GM12865 (cell line): ENCODE measurements around the gene MMAB.
A peak's percentile ranks its signal among the peaks of the same experiment; 100 is the strongest.

Source experiments
- DNase-seq: peaks from one replicate; pipeline ENCODE4 v3.0.0; 2010; ENCODE audit warnings: low read depth
- H3K4me3 ChIP-seq: 2 replicates; pipeline ENCODE4 v1.5.1; 2011; ENCODE audit warnings: mild to moderate bottlenecking, low read depth, low read length, control low read depth
- TF ChIP-seq, protein P1 (sequence below): IDR thresholded peaks from 2 replicates; pipeline ENCODE4 v1.5.1; 2011; ENCODE audit warnings: low read length, control low read depth, low read depth, inconsistent platforms; ENCODE audit not compliant: insufficient read depth; ENCODE audit errors: missing control alignments

MMAB gene

DNA sequence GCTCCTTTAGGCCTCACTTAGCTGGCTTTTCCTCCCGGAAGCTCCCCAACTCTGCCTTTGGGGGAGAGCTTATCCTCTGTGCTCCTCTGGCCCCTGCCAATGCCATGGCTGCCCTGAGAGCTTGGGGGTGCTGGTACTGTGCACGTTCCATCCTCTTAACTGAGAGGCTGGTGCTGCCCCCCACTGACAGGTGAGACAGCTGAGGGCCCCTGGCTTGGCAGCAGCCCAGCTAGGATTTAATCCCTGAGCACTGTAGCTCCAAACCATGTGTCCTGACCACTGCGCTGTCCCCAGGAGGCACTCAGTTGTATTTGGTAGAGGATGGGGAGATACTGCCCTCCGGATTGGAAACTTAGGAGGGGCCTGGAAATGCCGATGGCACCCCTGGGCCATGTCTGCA, 49.8 kb downstream of the MMAB start:
- H3K4me3 ChIP-seq: no peak overlapping the region
- no peak for DNase-seq

DNA sequence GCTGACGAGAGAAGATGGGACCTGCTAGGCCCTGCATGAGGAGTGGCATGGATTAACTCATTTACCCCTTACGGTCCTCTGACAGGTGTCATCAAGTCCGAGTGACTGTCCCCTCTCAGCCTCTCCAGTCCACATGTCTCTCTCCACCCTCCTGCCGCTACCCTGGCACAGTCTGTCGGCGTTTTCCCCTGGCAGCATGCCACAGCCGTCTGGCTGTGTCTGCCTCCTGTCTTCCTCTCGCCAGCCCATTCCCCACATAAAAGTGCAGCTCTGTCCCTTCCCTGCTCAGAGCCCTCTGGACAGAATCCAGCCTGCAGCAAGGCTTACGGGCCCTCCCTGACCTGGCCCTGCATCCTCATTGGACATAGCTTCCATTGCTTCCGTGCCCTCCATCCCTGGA, 50.2 kb downstream of the MMAB start:
- DNase-seq: no peak
- TF ChIP-seq, protein P1, sequence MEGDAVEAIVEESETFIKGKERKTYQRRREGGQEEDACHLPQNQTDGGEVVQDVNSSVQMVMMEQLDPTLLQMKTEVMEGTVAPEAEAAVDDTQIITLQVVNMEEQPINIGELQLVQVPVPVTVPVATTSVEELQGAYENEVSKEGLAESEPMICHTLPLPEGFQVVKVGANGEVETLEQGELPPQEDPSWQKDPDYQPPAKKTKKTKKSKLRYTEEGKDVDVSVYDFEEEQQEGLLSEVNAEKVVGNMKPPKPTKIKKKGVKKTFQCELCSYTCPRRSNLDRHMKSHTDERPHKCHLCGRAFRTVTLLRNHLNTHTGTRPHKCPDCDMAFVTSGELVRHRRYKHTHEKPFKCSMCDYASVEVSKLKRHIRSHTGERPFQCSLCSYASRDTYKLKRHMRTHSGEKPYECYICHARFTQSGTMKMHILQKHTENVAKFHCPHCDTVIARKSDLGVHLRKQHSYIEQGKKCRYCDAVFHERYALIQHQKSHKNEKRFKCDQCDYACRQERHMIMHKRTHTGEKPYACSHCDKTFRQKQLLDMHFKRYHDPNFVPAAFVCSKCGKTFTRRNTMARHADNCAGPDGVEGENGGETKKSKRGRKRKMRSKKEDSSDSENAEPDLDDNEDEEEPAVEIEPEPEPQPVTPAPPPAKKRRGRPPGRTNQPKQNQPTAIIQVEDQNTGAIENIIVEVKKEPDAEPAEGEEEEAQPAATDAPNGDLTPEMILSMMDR: no peak
- no peak overlapping the region for H3K4me3 ChIP-seq

More for the DNA sequence above, 49.8 kb downstream of the MMAB start:
- TF ChIP-seq, protein P1: no peak

DNA sequence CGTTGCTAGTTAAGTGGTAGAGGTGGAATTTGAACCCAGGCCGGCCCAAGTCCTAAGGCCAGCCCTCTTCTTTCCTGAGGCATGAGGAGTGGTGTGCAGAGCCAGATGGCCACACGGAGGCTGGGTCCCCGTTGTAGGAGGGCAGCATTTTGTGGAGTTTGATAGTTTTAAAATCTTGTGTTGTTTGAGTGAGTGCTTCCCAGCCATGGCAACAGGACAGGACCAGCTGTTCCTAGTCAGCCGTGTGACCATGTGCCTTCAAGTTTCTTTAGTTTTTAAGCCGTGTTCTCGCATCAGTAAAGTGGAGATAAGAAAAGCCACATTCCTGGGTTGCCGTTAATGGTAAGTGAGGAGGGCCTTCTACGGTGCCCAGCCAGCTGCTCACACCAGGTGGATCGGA, 51.5 kb downstream of the MMAB start:
- TF ChIP-seq, protein P1: no peak
- no peak overlapping the region for H3K4me3 ChIP-seq
- DNase-seq: no peak

DNA sequence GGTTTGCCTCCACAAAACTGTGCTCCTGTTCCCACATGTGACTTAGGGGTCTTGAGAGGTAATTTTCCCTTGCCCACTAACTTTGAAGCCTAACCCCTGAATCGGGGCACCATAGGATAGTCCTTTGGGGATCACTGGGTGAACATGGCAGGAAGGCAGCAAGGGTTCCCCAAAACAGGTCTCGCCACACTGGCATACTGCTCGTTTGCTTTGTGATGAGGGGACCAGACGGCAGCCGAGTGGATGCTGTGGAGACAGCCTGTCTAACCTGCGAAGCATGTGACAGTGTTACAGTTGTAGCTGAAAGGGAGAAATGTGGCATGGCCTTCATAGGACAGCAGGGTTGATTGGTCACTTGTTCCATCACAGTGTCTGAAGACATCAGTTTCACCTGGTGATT, 53.5 kb downstream of the MMAB start:
- no peak overlapping the region for H3K4me3 ChIP-seq
- no peak for DNase-seq
- TF ChIP-seq, protein P1: no peak

DNA sequence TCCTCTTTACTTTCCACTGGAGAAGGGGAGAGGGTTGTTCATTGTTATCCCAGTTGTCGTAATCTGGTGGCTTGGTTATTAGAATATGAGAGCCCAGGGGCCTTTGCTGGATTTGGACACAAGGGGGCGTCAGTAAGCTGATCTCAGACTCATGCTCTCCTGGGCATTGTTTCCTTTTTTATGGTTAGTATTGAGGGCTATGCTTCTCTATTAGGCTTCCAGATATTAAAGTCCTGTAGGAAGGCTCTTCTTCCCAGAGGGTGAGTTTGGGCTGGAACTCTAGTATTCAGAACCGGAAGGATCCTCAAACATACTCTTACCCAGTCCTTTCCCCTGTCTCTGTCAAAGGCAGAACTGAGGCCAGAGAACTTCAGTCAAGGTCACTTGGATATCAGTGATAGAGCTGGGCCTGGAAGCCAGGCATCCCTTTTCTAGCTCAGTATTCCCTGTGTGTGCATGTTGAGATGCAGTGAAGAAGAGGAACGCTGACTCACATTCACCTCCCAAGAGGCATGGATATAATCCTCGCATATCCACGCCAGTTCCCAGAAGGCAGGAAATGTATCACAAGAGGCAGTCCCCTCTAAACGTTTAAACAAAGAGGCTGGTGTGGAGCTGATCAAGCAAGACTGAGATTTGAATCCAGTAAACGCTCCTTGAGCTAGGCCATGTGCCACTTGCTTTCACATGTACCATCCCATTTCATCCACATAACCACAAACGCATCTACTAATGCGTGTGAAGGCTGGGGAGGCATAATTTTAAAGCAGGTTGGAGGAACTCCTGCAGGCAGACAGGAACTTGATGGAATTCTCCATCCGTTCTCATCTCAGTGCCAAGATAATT, 54.3 kb downstream of the MMAB start:
- peak; percentile 40 for DNase-seq
- TF ChIP-seq, protein P1: peak; percentile 70
- H3K4me3 ChIP-seq: no peak overlapping the region

DNA sequence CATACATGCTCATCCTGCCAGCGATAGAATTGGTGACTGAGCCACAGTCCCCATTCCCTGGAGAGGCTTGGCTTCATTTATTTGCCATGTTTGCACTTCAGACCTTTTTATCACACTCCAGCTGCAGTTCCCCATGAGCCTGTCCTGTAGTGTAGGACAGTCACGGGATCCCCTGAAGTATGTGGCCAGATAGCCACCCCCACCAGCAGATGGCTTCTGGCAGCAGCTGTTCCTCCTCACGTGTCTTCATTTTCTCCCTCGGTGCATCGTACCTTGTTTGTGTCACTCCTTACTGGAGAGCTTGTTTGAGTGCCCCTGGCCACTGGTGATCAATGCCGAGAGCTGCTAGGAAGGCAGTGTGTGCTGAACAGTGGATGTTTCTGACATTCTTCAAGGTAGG, 55.7 kb downstream of the MMAB start:
- DNase-seq: no peak
- H3K4me3 ChIP-seq: no peak overlapping the region
- TF ChIP-seq, protein P1: no peak

DNA sequence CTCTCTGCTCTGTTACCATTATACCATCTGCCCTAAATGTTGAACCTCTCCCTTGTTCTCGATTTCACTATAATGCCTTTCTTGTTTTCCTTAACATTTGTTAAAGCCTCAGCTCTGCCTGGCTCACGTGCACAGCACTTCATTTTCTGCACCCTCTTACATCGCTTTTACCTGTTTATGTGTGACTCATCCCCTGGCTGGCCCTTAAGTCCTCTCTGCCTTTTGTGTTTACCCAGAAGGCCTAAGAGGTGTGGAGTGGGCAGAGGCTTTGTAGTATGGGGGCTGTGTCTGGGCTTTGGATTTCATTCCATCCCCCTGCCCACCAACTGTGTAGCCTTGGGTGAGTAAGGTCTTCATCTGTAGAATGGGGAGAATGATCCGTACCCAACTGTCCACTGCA, 59.3 kb downstream of the MMAB start:
- H3K4me3 ChIP-seq: no peak overlapping the region
- TF ChIP-seq, protein P1: no peak

More for the DNA sequence above, 59.3 kb downstream of the MMAB start:
- no peak for DNase-seq
